Endothelial cell of umbilical vein (primary cell): ENCODE data around the gene RAB24. TPM values are rescaled to one million over a fixed set of nuclear protein-coding genes. Genes with fewer than 3 reads are reported as not detected.
"Not testable (repeated sequence)": the region's sequence is repeated elsewhere in the genome, so short reads cannot be mapped to it uniquely, and the experiment has no call there.

ENCODE experiments used
- BruUV-seq: library from RNA; stranded (reverse); fragments of 400-500 nt; replicated peaks from 2 replicates; lab custom pipeline; 2021; lab: Mats Ljungman, UMichigan
- CTCF ChIA-PET: fragments of 300-600, 350-600 bp; sonication (Branson Sonifier 250); formaldehyde crosslinking; loops from one replicate; lab custom pipeline; 2021; ENCODE audit warnings: antibody characterized with exemption, inconsistent platforms; lab: Charles Lee
- POLR2A ChIA-PET: fragments of 300-600, 350-600 bp; sonication (Branson Sonifier 250); formaldehyde crosslinking; loops from one replicate; lab custom pipeline; 2021; ENCODE audit warnings: antibody characterized with exemption, inconsistent platforms; lab: Charles Lee
- DNase-seq: peaks from one replicate; pipeline ENCODE4 v3.0.0-alpha.2; 2011; ENCODE audit warnings: low read depth, low spot score
- FAIRE-seq: peaks from 2 replicates; lab custom pipeline; 2011; peaks lifted over from hg19 to GRCh38; lab: Jason Lieb, UNC
- H2AFZ ChIP-seq: 2 replicates; pipeline ENCODE4 v1.6.0; 2012; ENCODE audit warnings: low read depth, low read length, control low read depth, inconsistent platforms
- H3K27ac ChIP-seq: 2 replicates; pipeline ENCODE4 v1.5.1; 2011; ENCODE audit warnings: low read depth, mild to moderate bottlenecking, control low read depth, low read length, moderate library complexity; ENCODE audit not compliant: insufficient read depth
- H3K27me3 ChIP-seq, 2 experiments: 2 replicates each; pipeline versions ENCODE4 v1.6.0 to v1.6.1; 2011; ENCODE audit warnings: low read length in 2 of 2, mixed read lengths in 1 of 2; ENCODE audit not compliant: control insufficient read depth in 2 of 2, insufficient read depth in 2 of 2
- H3K36me3 ChIP-seq, 2 experiments: 2 replicates in 1 of 2; 3 replicates in 1 of 2; pipeline ENCODE4 v1.5.1; 2011; ENCODE audit warnings: low read length in 2 of 2, mild to moderate bottlenecking in 1 of 2, moderate library complexity in 1 of 2; ENCODE audit not compliant: control insufficient read depth in 2 of 2, insufficient read depth in 2 of 2; ENCODE audit errors: extremely low read depth in 1 of 2
- H3K4me1 ChIP-seq: 3 replicates; pipeline ENCODE4 v1.5.1; 2011; ENCODE audit warnings: mild to moderate bottlenecking, low read length; ENCODE audit not compliant: control insufficient read depth, insufficient read depth; ENCODE audit errors: extremely low read depth
- H3K4me2 ChIP-seq: 2 replicates; pipeline ENCODE4 v1.6.1; 2011; ENCODE audit warnings: low read length, control low read depth, mixed read lengths; ENCODE audit not compliant: insufficient read depth
- H3K4me3 ChIP-seq, 3 experiments: fragments of 200-600 bp in 1 of 3; sonication (generic), shearing (Covaris generic) in 1 of 3; replicated peaks in 1 of 3; 2 replicates each; pipeline ENCODE4 v1.5.1; 2011 to 2016; ENCODE audit warnings: control low read depth in 3 of 3, low read length in 3 of 3, mild to moderate bottlenecking in 2 of 3, inconsistent platforms in 1 of 3, low read depth in 1 of 3, moderate library complexity in 1 of 3; ENCODE audit not compliant: insufficient read depth in 1 of 3
- H3K79me2 ChIP-seq: 2 replicates; pipeline ENCODE4 v1.6.0; 2012; ENCODE audit warnings: low read length, inconsistent platforms; ENCODE audit not compliant: control insufficient read depth, insufficient read depth
- H3K9ac ChIP-seq: replicated peaks from 2 replicates; pipeline ENCODE3; 2011; ENCODE audit warnings: low read length, control low read depth; ENCODE audit not compliant: insufficient read depth; ENCODE audit errors: extremely low read depth
- H3K9me1 ChIP-seq: replicated peaks from 3 replicates; pipeline ENCODE4 v1.6.0; 2011; ENCODE audit warnings: mild to moderate bottlenecking, low read length; ENCODE audit not compliant: control insufficient read depth, insufficient read depth; ENCODE audit errors: extremely low read depth
- H3K9me3 ChIP-seq: replicated peaks from 2 replicates; pipeline ENCODE4 v1.5.1; 2012; ENCODE audit warnings: low read length, inconsistent platforms; ENCODE audit not compliant: control insufficient read depth, insufficient read depth
- H4K20me1 ChIP-seq: replicated peaks from 2 replicates; pipeline ENCODE3; 2011; ENCODE audit warnings: mild to moderate bottlenecking, low read length; ENCODE audit not compliant: control insufficient read depth, insufficient read depth; ENCODE audit errors: extremely low read depth
- CTCF ChIP-seq, 2 donors: IDR thresholded peaks; 1 replicate in 1 of 2; 2 replicates in 1 of 2; pipeline ENCODE4 v1.5.1; 2011; ENCODE audit warnings: low read length in 2 of 2, mild to moderate bottlenecking in 2 of 2, moderate library complexity in 2 of 2, control low read depth in 1 of 2, inconsistent platforms in 1 of 2, low read depth in 1 of 2; ENCODE audit not compliant: insufficient read depth in 1 of 2; ENCODE audit errors: extremely low read depth in 1 of 2
- EZH2 ChIP-seq: IDR thresholded peaks from 2 replicates; pipeline ENCODE4 v1.6.1; 2012; ENCODE audit warnings: borderline replicate concordance, low read depth, mild to moderate bottlenecking, moderate library complexity, low read length, inconsistent platforms; ENCODE audit not compliant: severe bottlenecking
- FOS ChIP-seq: IDR thresholded peaks from 2 replicates; pipeline ENCODE4 v1.6.1; 2011; ENCODE audit warnings: mild to moderate bottlenecking, low read length, moderate library complexity, borderline replicate concordance; ENCODE audit not compliant: insufficient read depth
- GATA2 ChIP-seq: IDR thresholded peaks from 2 replicates; pipeline ENCODE4 v1.7.0; 2011; ENCODE audit warnings: low read depth, mild to moderate bottlenecking, moderate library complexity, mixed read lengths, low read length; ENCODE audit not compliant: insufficient read length, insufficient read depth
- JUN ChIP-seq: IDR thresholded peaks from 2 replicates; pipeline ENCODE4 v1.6.1; 2011; ENCODE audit warnings: borderline replicate concordance, low read depth; ENCODE audit not compliant: insufficient read length, insufficient read depth
- MAX ChIP-seq: IDR thresholded peaks from 2 replicates; pipeline ENCODE4 v1.6.1; 2011; ENCODE audit not compliant: insufficient read depth, insufficient read length
- MYC ChIP-seq: IDR thresholded peaks from one replicate; pipeline ENCODE4 v1.6.1; 2011; ENCODE audit warnings: mild to moderate bottlenecking, low read depth, low read length
- POLR2A ChIP-seq: IDR thresholded peaks from 2 replicates; pipeline ENCODE4 v1.6.1; 2012; ENCODE audit warnings: low read depth, mild to moderate bottlenecking, control low read depth, low read length
- POLR2AphosphoS5 ChIP-seq: IDR thresholded peaks from 2 replicates; pipeline ENCODE4 v1.6.1; 2012; ENCODE audit warnings: low read depth, mild to moderate bottlenecking, control low read depth, low read length, moderate library complexity; ENCODE audit not compliant: insufficient read depth
- dilution Hi-C: fragments of 300-500 bp; cut with MboI; formaldehyde crosslinking; loops from one replicate; pipeline ENCODE4 v1.15.0; 2019; ENCODE audit warnings: low sequenced_read_pairs; ENCODE audit not compliant: extremely low pct_ligation_motif_present
- intact Hi-C: fragments of 100-400 bp; cut with micrococcal nuclease; formaldehyde crosslinking; loops from one replicate; pipeline ENCODE4 v1.10.0; 2022
- polyA plus RNA-seq, 4 experiments: library from polyadenylated mRNA; depleted of rRNA in 3 of 4; stranded (reverse) in 3 of 4; unstranded in 1 of 4; fragments of >200 nt; gene quantifications; 2 replicates each; pipeline versions ENCODE4 v1.2.1 to v1.2.3, GENCODE V29; 2011 to 2012; ENCODE audit warnings: missing spikeins in 1 of 4
- total RNA-seq: library from RNA; stranded (reverse); gene quantifications from 2 replicates; pipeline ENCODE4 v1.2.3, GENCODE V29; 2021

RAB24 gene
- total and polyA plus RNA-seq, 2 donors (not counting 3 experiments of a cell fraction or from before 2014, with no cell fraction given): 20.7 to 44.0 TPM

- dilution Hi-C loops (no loop called here), intact Hi-C loops (no loop called here)
- H3K4me1 ChIP-seq: no peaks in the 10 kb centered on the region
- no peak overlapping the region for H3K4me2 ChIP-seq
- H3K27ac ChIP-seq: no peak overlapping the region
- POLR2A ChIA-PET: no interaction called here
- no peaks in the 10 kb centered on the region for H3K9me3 ChIP-seq
- H3K9ac ChIP-seq: no peak overlapping the region
- CTCF ChIA-PET: no interaction called here
- H4K20me1 ChIP-seq: no peaks in the 10 kb centered on the region
- no peak for DNase-seq
- no peak overlapping the region for H3K4me3 ChIP-seq
- no peaks in the 10 kb centered on the region for H3K79me2 ChIP-seq
- H3K27me3 ChIP-seq: no peaks in the 10 kb centered on the region
- TF ChIP-seq FOS (no peak), POLR2AphosphoS5 (no peak), POLR2A (no peak), MYC (no peak), JUN (no peak), EZH2 (no peak), CTCF (IDR thresholded peaks at IDR 0.05; ENCODE audit: extremely low read depth in 1 of 2, insufficient read depth in 1 of 2, low read depth in 1 of 2, low read length in 2 of 2) (no peak), MAX (no peak), GATA2 (no peak)
- H2AFZ ChIP-seq: no peak overlapping the region
- H3K36me3 ChIP-seq: peaks cover 10% of the 10 kb centered on the region in 2 experiments
- H3K9me1 ChIP-seq: no peaks in the 10 kb centered on the region
- FAIRE-seq: no peak
- BruUV-seq: no TSS peak
Measured at GRCh38 chr5:177260961-177261360, 42.6 kb downstream of the RAB24 start.

GRCh38 chr5:177258711-177259110 is 44.8 kb downstream of the RAB24 start:
- CTCF ChIA-PET: interaction anchor here (1.1 kb wide), 1 partner anchor 51 kb away, joined by 3 read pairs; no protein-coding TSS in a partner anchor
- H3K27ac ChIP-seq, intact Hi-C loops, H3K4me1 ChIP-seq, POLR2A ChIA-PET, H3K9me1 ChIP-seq, H4K20me1 ChIP-seq, FAIRE-seq, H3K4me2 ChIP-seq, H2AFZ ChIP-seq, H3K9me3 ChIP-seq, H3K9ac ChIP-seq, BruUV-seq, H3K79me2 ChIP-seq, dilution Hi-C loops, H3K4me3 ChIP-seq, DNase-seq, H3K27me3 ChIP-seq: not testable (repeated sequence)
- peaks cover 3 to 13% of the 10 kb centered on the region in 2 experiments for H3K36me3 ChIP-seq
